ENCODE data around the gene GPR33.

DNA sequence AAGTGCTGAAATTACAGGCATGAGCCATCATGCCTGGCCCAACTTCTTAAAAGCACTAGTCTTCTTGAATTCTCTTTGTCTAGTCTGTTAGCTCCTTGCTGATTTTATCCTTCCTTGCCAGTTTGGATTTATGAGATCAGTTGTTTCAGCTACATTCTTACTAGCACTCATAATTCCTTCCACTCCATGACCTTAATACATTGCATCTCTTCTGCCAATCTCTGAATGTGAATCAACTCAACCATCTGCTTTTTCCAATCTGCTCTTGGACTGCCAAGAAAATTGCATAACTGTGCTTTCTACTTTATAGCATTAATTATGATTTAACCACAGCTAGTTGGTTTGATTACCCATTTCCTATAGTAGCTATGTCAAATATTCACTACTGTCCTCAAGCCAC, 52.6 kb downstream of the GPR33 start:
- TF ChIP-seq TCF7 (CRISPR knock-in tag; IDR thresholded peaks at IDR 0.05; ENCODE audit: low read depth) (no peak), PRRX2 (CRISPR knock-in tag; IDR thresholded peaks at IDR 0.05) (no peak), ETV6 (CRISPR knock-in tag; IDR thresholded peaks at IDR 0.05) (no peak), ATF1 (CRISPR knock-in tag; IDR thresholded peaks at IDR 0.05) (no peak), ZBTB21 (CRISPR knock-in tag; IDR thresholded peaks at IDR 0.05; ENCODE audit: borderline replicate concordance) (no peak), FOXJ3 (CRISPR knock-in tag; IDR thresholded peaks at IDR 0.05; ENCODE audit: borderline replicate concordance) (no peak), MXD4 (CRISPR knock-in tag; IDR thresholded peaks at IDR 0.05; ENCODE audit: borderline replicate concordance) (no peak), CBFB (CRISPR knock-in tag; IDR thresholded peaks at IDR 0.05; ENCODE audit: low read depth) (no peak)
- TF ChIP-seq, protein P1, sequence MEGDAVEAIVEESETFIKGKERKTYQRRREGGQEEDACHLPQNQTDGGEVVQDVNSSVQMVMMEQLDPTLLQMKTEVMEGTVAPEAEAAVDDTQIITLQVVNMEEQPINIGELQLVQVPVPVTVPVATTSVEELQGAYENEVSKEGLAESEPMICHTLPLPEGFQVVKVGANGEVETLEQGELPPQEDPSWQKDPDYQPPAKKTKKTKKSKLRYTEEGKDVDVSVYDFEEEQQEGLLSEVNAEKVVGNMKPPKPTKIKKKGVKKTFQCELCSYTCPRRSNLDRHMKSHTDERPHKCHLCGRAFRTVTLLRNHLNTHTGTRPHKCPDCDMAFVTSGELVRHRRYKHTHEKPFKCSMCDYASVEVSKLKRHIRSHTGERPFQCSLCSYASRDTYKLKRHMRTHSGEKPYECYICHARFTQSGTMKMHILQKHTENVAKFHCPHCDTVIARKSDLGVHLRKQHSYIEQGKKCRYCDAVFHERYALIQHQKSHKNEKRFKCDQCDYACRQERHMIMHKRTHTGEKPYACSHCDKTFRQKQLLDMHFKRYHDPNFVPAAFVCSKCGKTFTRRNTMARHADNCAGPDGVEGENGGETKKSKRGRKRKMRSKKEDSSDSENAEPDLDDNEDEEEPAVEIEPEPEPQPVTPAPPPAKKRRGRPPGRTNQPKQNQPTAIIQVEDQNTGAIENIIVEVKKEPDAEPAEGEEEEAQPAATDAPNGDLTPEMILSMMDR (IDR thresholded peaks at IDR 0.05), result no peak
- TF ChIP-seq, protein P2, sequence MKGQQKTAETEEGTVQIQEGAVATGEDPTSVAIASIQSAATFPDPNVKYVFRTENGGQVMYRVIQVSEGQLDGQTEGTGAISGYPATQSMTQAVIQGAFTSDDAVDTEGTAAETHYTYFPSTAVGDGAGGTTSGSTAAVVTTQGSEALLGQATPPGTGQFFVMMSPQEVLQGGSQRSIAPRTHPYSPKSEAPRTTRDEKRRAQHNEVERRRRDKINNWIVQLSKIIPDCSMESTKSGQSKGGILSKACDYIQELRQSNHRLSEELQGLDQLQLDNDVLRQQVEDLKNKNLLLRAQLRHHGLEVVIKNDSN (CRISPR knock-in tag; IDR thresholded peaks at IDR 0.05), result no peak
- TF ChIP-seq, protein P3, sequence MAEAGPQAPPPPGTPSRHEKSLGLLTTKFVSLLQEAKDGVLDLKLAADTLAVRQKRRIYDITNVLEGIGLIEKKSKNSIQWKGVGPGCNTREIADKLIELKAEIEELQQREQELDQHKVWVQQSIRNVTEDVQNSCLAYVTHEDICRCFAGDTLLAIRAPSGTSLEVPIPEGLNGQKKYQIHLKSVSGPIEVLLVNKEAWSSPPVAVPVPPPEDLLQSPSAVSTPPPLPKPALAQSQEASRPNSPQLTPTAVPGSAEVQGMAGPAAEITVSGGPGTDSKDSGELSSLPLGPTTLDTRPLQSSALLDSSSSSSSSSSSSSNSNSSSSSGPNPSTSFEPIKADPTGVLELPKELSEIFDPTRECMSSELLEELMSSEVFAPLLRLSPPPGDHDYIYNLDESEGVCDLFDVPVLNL (CRISPR knock-in tag; IDR thresholded peaks at IDR 0.05; ENCODE audit: borderline replicate concordance, low read depth), result no peak
- TF ChIP-seq, protein P4, sequence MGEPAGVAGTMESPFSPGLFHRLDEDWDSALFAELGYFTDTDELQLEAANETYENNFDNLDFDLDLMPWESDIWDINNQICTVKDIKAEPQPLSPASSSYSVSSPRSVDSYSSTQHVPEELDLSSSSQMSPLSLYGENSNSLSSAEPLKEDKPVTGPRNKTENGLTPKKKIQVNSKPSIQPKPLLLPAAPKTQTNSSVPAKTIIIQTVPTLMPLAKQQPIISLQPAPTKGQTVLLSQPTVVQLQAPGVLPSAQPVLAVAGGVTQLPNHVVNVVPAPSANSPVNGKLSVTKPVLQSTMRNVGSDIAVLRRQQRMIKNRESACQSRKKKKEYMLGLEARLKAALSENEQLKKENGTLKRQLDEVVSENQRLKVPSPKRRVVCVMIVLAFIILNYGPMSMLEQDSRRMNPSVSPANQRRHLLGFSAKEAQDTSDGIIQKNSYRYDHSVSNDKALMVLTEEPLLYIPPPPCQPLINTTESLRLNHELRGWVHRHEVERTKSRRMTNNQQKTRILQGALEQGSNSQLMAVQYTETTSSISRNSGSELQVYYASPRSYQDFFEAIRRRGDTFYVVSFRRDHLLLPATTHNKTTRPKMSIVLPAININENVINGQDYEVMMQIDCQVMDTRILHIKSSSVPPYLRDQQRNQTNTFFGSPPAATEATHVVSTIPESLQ (CRISPR knock-in tag; IDR thresholded peaks at IDR 0.05), result no peak
- TF ChIP-seq, protein P5, sequence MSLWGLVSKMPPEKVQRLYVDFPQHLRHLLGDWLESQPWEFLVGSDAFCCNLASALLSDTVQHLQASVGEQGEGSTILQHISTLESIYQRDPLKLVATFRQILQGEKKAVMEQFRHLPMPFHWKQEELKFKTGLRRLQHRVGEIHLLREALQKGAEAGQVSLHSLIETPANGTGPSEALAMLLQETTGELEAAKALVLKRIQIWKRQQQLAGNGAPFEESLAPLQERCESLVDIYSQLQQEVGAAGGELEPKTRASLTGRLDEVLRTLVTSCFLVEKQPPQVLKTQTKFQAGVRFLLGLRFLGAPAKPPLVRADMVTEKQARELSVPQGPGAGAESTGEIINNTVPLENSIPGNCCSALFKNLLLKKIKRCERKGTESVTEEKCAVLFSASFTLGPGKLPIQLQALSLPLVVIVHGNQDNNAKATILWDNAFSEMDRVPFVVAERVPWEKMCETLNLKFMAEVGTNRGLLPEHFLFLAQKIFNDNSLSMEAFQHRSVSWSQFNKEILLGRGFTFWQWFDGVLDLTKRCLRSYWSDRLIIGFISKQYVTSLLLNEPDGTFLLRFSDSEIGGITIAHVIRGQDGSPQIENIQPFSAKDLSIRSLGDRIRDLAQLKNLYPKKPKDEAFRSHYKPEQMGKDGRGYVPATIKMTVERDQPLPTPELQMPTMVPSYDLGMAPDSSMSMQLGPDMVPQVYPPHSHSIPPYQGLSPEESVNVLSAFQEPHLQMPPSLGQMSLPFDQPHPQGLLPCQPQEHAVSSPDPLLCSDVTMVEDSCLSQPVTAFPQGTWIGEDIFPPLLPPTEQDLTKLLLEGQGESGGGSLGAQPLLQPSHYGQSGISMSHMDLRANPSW (CRISPR knock-in tag; conservative IDR thresholded peaks at IDR 0.05; ENCODE audit: low read depth), result no peak
